Stimulated activated CD8-positive, alpha-beta memory T cell treated with anti-CD3 and anti-CD28 coated beads, Interleukin-12 subunit alpha, Interleukin-12 subunit beta, amount 100 ng/mL, for 24 hours (primary cell): ENCODE data around the gene CD180.

ENCODE experiments used
- DNase-seq: peaks from one replicate; pipeline ENCODE4 v3.0.0-alpha.2; 2020; ENCODE audit errors: extremely low read depth

The CD180 gene

GRCh38 chr5:67211926-67212325 lies 15.3 kb upstream of the CD180 start:
- no peak for DNase-seq

DNA sequence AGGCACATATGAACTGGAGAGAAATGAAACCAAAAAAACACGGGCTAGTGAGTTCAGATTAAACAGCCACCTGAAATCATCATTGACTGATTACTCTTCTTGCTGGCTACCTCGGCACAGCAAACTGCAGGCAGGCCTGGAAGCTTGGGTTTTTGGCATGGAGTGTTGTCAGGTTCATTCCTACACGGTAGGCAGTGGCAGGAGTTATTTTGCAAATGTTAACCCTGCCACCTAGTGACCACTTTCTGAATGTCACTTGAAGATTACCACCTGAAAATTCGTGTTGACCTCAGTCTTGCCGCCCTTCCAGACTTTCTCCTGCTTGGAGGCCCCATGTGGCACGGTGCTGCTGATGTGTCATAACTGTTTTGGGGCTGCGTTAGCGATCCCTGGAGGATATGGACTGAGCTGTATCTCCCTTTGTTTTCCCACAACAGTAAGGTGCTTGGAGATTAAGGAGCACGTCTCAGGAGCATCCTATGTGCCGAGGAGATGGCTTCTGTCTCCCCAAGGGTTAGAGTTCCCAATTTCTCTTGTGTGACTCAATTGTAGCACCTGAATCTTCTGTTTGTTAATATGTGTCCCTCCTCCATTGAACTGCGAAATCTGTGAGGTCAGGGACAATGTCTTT lies 12.7 kb upstream of the CD180 start:
- DNase-seq, result no peak

DNA sequence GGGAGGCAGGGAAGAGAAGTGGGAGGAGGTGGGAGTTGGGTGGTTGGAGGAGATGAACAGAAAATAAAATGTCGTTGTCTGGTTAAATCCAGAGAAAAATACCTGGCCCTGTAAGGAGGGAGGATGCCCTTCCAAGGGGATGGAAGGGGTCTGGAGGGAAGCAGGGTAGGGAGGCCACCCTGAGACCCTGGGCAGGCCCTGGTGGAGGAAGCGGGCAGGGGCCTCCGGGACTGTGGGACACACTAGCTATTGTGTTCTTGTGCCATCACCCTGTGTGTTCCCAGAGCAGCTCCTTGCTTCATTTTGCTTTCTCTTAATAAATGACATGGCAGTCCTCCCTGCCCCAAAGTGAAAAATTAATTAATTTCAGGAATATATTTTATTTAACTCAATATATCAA lies 11.8 kb upstream of the CD180 start:
- no peak for DNase-seq

- peak; percentile 52 for DNase-seq
Measured at GRCh38 chr5:67206929-67207328, 10.3 kb upstream of the CD180 start.

GRCh38 chr5:67206461-67206860 lies 9.9 kb upstream of the CD180 start:
- no peak for DNase-seq

DNA sequence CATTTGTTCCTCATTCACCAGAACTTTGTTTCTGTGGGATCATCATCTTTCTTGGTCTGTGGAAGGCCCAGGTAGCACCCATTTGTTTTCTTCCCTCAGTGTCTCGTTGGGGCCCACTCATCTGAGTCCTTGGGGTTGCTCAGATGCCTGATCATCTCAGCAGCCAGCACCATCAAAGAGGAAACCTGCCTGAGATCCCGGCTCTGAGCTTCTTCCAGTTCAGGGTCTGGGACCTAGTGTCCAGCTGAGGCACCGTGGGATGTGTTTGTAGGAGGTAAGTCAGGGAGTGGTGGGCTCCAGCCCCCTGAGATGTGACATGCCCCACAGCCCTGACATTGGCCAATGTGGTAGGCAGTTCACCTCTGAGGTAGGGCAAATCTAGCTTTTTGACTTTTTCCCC lies 9.4 kb upstream of the CD180 start:
- no peak for DNase-seq

DNA sequence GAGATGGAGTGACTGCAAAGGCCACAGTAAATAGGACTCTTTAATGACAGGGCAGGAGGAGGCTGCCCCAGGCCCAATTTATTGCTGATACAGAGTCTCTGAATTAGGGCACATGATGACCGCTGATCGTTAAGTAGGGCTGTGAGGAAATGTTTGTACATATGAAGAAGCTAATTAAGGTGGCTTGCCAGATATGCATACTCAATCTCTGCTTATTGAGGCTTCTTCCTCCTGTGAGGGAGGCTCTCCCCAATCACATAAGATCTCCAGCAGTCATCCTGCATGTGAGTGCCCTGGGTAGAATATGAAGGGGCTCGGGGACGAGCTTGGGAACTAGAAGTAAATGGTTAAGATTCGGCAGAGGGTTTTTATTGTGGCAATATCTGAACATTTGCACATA lies 8.2 kb upstream of the CD180 start:
- no peak for DNase-seq

- DNase-seq, result no peak
Measured at GRCh38 chr5:67203701-67204074, 7.1 kb upstream of the CD180 start.

- DNase-seq, result no peak
Measured at GRCh38 chr5:67202828-67203227, 6.2 kb upstream of the CD180 start.

DNA sequence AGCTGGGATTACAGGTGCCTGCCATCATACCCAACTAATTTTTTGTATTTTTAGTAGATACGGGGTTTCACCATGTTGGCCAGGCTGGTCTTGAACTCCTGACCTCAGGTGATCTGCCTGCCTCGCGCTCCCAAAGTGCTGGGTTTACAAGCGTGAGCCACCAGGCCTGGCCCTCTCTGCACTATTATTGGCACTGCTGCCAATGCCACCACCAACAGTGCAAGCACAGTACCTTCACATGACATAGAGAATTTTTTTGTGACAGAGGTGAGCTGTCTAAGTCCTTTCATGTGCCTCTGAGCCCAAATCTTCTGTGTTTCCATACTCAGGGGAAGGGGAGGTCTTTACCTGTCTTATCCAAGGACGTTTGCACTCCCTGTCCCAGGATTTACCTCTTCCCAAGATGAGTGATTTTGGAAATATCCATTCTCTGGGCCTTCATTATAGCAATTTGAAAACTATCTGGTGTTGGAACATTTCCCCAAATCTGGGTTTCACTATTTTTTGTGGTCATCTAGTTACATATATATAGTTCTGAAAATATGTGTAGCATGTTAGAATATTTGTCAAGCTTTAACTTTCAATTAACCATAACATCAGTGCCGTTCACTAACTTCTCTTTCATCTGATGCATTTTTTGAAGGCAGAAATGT lies 5.4 kb upstream of the CD180 start:
- DNase-seq, result no peak

DNA sequence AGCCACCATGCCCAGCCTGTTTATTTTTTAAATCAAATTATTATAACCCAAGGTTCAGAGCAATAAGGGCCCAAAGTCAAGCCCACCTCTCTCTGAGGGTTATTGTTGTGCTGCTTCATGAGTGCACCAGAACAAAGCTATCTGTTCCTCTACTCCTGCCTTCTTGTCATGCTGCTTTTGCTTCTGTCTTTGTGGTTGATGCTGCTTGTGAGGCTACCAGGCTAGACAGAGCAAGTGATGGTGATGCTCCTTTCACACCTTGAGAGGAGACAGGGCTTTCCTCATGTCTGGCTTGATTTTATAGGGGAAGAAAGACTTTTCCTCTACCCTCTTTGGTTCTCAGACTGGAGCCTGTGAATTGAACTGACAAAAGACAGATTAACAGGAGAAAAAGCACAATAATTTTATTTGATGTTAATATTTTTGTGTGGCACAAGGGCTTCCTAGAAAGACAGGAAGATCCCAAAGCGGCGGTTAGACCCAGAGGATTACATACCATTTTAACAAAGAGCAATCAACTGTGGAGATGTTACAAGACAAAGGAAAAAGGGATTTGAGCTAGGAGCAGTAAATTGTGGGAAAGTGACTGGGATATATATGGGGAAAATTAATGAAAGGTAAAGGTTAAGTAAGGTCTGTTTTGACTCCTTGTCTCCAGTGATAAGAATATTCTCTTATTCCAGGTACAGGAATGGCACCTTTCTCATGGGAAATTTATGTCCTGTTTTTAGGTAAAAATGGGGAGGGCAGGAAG lies 4.4 kb upstream of the CD180 start:
- no peak for DNase-seq

GRCh38 chr5:67199859-67200258 lies 3.3 kb upstream of the CD180 start:
- DNase-seq, result no peak

- DNase-seq, result no peak
Measured at GRCh38 chr5:67198917-67199316, 2.3 kb upstream of the CD180 start.

GRCh38 chr5:67197536-67197935 lies 937 bp upstream of the CD180 start:
- no peak for DNase-seq

DNA sequence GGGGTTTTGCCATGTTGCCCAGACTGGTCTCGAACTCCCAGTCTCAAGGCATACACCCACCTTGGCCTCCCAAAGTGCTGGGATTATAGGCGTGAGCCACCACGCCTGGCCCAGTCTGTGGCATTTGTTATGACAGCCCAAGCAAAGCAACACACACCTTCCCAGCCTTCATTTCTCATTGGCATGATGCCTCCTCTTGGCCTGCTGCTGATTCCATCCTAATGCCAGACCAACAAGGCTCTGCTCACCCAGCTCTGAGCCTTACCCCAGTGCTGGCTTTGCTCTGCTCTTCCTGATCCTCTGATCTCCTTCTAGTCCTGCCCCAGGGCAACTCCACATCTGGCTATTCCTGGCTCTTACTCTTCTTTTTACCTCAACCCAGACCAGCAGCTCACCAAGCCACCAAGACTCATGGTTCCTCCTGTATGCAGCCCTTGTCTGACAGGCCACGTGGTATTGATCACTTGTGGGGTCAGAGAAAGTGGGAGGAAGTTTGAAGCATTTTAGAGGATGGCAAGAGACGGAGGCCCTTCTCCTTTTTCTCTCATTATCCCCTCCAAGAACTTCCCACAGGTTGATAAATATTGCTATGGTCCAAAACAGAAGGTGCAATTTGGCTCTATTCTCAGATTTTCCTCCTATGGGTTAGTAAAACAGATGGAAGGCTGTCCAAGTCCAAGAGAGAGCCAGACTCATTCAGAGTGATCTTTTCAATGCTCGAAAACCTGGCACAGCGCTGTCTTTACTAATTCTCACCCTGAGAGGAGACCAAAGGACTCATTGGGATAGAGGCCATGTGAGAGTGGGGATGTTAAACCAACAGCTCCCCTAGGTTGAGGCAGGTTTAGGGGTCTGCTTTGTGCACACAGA lies 958 bp downstream of the CD180 start:
- DNase-seq, result no peak

GRCh38 chr5:67194166-67194565 lies 2.4 kb downstream of the CD180 start:
- no peak for DNase-seq

GRCh38 chr5:67193439-67193807 lies 3.2 kb downstream of the CD180 start:
- DNase-seq, result no peak

DNA sequence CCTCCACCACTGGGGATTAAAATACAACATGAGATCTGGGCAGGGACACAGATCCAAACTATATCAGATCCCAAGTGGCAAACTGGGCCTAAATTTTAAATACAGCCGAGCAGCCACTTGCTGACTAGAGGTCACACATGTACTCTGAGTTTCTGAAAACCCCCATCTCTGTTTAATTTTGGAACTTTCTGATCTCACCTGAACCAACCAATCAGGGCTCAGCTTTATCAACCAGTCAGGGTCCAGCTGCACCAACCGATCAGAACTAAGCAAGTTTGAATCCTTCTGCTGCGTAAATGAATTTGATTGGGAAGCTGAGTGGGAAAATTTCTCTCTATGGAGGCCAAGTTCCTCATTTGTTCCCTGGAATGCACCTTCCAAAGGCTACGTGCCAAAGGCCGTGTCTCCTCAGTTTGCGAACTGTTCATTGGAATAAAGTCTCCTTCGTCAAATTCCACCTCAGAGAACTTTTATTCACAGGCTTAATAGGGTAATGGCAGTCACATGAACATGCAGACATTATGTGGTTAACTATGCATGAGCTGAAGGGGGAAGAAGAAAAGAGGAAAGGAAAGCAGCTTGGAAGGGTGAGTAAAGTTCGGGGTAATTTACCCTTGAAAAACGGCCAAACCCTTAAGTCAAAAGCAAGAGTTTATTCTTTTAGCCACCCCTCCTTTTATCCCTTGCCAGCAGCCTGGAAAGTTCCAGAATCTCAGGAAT lies 3.7 kb downstream of the CD180 start:
- no peak for DNase-seq

- no peak for DNase-seq
Measured at GRCh38 chr5:67190861-67191260, 5.7 kb downstream of the CD180 start.

- no peak for DNase-seq
Measured at GRCh38 chr5:67190410-67190809, 6.2 kb downstream of the CD180 start.

DNA sequence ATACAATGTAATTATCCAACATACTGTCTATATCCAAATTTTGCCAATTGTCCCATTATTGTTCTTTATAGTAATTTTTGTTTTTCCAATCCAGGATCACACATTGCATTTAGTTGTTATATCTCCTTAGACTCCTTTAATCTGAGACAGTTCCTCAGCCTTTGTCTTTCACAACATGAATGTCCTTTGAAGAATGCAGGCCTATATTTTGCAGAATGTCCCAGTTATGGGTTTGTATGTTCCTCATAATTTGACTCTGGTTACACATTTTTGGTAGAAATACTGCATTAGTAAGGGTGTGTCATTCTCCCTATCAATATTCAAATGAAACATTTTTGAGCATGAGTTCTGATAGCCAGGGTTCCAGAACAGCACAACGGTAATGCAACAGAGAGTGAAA lies 6.7 kb downstream of the CD180 start:
- no peak for DNase-seq

- no peak for DNase-seq
Measured at GRCh38 chr5:67189079-67189354, 7.6 kb downstream of the CD180 start.
